HL-60 (cell line): ENCODE data around the gene SPHKAP.

Experiments used
- GABPA ChIP-seq: IDR thresholded peaks from 2 replicates; pipeline ENCODE4 v1.6.1; 2012; ENCODE audit warnings: low read depth
- POLR2AphosphoS5 ChIP-seq: IDR thresholded peaks from 2 replicates; pipeline ENCODE4 v1.6.1; 2012; ENCODE audit warnings: low read depth
- SPI1 ChIP-seq: IDR thresholded peaks from 2 replicates; pipeline ENCODE4 v1.6.1; 2012; ENCODE audit warnings: low read depth, mild to moderate bottlenecking, borderline replicate concordance
- TF ChIP-seq, protein P1 (sequence below): IDR thresholded peaks from one replicate; pipeline ENCODE4 v1.5.1; 2011; ENCODE audit warnings: low read length, control low read depth, inconsistent platforms; ENCODE audit not compliant: insufficient read depth
- TF ChIP-seq, protein P2 (sequence below): IDR thresholded peaks from 2 replicates; pipeline ENCODE4 v1.6.1; 2012; ENCODE audit warnings: low read depth; ENCODE audit not compliant: insufficient replicate concordance

DNA sequence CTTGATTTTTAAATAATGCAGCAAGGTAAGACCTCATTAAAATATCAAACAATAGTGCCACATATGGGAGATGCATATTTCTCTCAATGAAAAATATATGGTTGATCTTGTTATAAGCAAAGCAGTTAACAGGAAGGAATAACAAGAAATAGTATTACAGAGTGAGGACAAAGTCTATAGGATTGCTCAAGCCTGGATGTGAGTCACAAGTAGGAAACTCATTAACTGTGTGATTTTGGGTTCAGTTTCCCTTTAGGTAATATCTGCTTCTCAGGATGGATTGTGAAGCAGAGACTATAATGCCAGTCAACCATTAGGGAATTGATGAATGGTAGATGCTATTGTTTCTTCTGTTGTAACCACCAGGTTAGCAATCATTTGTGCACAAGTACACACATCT is 42.9 kb upstream of the SPHKAP start:
- TF ChIP-seq, protein P1, sequence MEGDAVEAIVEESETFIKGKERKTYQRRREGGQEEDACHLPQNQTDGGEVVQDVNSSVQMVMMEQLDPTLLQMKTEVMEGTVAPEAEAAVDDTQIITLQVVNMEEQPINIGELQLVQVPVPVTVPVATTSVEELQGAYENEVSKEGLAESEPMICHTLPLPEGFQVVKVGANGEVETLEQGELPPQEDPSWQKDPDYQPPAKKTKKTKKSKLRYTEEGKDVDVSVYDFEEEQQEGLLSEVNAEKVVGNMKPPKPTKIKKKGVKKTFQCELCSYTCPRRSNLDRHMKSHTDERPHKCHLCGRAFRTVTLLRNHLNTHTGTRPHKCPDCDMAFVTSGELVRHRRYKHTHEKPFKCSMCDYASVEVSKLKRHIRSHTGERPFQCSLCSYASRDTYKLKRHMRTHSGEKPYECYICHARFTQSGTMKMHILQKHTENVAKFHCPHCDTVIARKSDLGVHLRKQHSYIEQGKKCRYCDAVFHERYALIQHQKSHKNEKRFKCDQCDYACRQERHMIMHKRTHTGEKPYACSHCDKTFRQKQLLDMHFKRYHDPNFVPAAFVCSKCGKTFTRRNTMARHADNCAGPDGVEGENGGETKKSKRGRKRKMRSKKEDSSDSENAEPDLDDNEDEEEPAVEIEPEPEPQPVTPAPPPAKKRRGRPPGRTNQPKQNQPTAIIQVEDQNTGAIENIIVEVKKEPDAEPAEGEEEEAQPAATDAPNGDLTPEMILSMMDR: no peak
- TF ChIP-seq, protein P2, sequence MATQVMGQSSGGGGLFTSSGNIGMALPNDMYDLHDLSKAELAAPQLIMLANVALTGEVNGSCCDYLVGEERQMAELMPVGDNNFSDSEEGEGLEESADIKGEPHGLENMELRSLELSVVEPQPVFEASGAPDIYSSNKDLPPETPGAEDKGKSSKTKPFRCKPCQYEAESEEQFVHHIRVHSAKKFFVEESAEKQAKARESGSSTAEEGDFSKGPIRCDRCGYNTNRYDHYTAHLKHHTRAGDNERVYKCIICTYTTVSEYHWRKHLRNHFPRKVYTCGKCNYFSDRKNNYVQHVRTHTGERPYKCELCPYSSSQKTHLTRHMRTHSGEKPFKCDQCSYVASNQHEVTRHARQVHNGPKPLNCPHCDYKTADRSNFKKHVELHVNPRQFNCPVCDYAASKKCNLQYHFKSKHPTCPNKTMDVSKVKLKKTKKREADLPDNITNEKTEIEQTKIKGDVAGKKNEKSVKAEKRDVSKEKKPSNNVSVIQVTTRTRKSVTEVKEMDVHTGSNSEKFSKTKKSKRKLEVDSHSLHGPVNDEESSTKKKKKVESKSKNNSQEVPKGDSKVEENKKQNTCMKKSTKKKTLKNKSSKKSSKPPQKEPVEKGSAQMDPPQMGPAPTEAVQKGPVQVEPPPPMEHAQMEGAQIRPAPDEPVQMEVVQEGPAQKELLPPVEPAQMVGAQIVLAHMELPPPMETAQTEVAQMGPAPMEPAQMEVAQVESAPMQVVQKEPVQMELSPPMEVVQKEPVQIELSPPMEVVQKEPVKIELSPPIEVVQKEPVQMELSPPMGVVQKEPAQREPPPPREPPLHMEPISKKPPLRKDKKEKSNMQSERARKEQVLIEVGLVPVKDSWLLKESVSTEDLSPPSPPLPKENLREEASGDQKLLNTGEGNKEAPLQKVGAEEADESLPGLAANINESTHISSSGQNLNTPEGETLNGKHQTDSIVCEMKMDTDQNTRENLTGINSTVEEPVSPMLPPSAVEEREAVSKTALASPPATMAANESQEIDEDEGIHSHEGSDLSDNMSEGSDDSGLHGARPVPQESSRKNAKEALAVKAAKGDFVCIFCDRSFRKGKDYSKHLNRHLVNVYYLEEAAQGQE: no peak
- TF ChIP-seq POLR2AphosphoS5 (no peak), GABPA (no peak), SPI1 (no peak)
